Measurements from ENCODE around the gene ABCC1.
"Not testable (repeated sequence)": the region's sequence is repeated elsewhere in the genome, so short reads cannot be mapped to it uniquely, and the experiment has no call there.

Gene ABCC1

DNA sequence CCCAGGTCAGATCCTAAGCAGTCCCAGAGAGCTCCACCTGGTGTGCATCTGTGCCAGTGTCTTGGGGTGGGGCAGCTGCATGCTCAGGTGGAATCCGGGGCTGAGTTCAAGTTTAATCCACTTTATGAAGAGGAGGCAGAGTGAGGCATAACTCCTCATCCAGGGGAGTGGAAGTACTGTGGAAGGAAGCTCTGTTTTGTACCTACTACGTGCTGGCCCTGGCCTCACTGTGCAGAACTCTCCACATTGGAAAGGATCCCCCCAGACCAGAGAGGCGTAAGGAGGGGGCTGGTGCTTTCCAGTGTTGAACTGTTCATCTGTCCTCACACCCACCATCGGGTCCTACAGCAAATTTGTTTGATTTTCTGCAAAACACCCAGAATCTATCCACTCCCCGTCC lies 195.9 kb downstream of the ABCC1 start:
- TF ChIP-seq, protein P1, sequence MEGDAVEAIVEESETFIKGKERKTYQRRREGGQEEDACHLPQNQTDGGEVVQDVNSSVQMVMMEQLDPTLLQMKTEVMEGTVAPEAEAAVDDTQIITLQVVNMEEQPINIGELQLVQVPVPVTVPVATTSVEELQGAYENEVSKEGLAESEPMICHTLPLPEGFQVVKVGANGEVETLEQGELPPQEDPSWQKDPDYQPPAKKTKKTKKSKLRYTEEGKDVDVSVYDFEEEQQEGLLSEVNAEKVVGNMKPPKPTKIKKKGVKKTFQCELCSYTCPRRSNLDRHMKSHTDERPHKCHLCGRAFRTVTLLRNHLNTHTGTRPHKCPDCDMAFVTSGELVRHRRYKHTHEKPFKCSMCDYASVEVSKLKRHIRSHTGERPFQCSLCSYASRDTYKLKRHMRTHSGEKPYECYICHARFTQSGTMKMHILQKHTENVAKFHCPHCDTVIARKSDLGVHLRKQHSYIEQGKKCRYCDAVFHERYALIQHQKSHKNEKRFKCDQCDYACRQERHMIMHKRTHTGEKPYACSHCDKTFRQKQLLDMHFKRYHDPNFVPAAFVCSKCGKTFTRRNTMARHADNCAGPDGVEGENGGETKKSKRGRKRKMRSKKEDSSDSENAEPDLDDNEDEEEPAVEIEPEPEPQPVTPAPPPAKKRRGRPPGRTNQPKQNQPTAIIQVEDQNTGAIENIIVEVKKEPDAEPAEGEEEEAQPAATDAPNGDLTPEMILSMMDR (IDR thresholded peaks at IDR 0.05; ENCODE audit: control insufficient read depth, extremely low read depth, insufficient read depth), result 0 out of 2 replicates have a peak, but pooled peaks have one; percentile 12
- DNase-seq (ENCODE audit: low read depth), result no peak
- no peak overlapping the region for H3K4me3 ChIP-seq (ENCODE audit: low read depth, low read length)

DNA sequence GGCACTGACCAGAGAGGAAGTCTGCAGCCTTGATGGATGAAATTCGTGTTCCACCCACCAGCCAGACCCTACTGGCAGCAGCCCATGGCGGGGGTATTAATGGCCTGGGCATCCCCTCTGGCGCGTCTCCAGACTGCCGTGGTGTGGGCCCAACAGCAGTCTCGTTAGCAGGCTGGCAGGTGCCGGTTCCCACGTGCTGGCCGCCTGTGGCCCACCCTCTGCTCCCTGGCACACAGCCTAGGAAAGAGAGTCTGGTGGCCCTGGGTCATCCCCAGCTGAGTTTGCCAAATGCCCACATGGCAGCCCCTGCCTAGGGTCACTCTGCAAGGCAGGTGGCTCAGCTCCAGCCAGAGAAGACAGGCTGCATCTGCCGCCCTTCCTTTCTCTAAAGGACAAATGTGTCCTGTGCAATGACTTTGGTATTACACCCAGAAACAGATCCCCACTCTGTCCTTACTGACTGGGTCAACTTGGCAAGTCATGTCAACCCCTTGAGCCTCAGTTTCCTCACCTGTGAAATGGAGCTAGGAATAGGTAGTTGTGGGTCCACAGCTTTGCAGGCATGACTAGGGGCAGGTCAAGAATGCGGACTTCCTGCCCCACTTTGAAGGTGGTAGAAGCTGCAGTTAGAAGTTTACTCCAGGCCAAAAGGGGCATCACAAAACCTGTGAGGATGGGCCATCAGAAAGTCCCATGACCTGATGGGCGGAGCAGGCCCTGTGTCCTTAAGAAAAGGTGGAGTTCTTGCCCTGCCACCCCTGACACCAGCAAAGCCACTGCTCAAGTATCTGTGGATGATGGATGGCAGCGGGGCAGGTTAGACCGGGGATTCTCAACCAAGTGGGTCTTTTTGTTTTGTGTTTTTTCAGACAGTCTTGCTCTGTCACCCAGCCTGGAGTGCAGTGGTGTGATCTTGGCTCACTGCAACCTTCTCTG lies 197.2 kb downstream of the ABCC1 start:
- DNase-seq (ENCODE audit: low read depth), result no peak
- no peak overlapping the region for H3K4me3 ChIP-seq (ENCODE audit: low read depth, low read length)
- TF ChIP-seq, protein P1 (IDR thresholded peaks at IDR 0.05; ENCODE audit: control insufficient read depth, extremely low read depth, insufficient read depth), result no peak

DNA sequence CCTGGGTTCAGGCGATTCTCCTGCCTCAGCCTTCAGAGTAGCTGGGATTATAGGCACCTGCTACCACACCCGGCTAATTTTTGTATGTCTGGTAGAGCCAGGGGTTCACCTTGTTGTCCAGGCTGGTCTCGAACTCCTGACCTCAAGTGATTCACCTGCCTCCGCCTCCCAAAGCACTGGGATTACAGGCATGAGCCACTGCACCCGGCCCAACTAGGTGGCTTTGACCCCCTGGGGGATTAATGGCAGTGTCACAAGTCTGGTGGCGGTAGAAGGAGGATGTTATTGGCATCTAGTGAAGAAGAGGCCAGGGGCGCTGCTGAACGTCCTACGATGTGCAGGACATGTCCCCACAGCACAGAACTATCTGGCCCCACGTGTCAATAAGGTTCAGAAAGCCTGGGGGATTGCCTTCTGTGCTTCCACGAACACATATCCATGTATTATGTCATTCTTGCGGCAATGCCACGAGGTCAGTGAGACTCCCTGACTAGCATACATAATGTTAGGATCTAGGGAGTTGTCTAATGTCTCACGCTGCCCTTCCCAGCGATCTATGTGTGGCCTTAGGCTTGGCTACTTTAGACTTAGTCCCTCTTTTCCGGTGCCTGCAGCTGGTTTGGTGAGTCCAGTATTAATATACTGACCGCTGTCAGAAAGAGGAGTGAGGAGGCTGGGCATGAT lies 198.0 kb downstream of the ABCC1 start:
- H3K4me3 ChIP-seq (ENCODE audit: low read depth, low read length), result no peak overlapping the region
- TF ChIP-seq, protein P1 (IDR thresholded peaks at IDR 0.05; ENCODE audit: control insufficient read depth, extremely low read depth, insufficient read depth), result no peak
- no peak for DNase-seq (ENCODE audit: low read depth)

DNA sequence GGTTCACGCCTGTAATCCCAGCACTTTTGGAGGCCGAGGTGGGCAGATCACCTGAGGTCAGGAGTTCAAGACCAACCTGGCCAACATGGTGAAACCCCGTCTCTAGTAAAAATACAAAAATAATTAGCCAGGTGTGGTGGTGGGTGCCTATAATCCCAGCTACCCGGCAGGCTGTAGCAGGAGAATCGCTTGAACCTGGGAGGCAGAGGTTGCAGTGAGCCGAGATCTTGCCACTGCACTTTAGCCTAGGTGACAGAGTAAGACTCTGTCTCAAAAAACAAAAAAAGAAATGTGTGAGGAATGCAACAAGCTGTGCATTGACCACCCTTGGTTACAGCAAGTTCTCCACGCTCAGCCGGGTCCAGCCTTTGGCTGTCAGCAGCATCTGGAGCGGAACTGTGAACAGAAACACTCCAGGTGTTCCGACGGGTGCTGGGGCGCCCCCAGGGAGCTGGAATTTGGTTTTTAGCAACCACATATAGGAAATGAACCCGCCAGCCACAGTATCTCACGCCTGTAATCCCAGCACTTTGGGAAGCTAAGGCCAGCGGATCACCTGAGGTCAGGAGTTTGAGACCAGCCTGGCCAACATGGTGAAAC lies 198.7 kb downstream of the ABCC1 start:
- not testable (repeated sequence) for DNase-seq (ENCODE audit: low read depth); H3K4me3 ChIP-seq (ENCODE audit: low read depth, low read length)

DNA sequence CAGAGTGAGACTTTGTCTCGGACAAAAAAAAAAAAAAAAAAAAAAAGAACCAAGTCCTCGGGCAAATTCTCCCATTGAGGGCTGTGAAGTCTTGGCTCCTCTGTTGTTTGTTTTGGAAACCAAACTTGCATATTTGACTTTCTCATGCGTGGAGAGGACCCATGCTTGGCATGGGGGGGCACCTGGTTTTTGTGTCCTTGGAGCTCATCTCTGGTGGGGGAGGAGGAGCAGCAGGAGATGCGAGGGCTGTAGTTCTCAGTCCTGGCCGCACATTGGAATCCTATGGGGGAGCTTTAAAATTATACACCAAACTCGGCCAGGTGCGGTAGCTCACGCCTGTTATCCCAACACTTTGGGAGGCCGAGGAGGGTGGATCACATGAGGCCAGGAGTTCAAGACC lies 199.3 kb downstream of the ABCC1 start:
- TF ChIP-seq, protein P1 (IDR thresholded peaks at IDR 0.05; ENCODE audit: control insufficient read depth, extremely low read depth, insufficient read depth), result no peak
- H3K4me3 ChIP-seq (ENCODE audit: low read depth, low read length), result no peak overlapping the region
- DNase-seq (ENCODE audit: low read depth), result peak; percentile 28

DNA sequence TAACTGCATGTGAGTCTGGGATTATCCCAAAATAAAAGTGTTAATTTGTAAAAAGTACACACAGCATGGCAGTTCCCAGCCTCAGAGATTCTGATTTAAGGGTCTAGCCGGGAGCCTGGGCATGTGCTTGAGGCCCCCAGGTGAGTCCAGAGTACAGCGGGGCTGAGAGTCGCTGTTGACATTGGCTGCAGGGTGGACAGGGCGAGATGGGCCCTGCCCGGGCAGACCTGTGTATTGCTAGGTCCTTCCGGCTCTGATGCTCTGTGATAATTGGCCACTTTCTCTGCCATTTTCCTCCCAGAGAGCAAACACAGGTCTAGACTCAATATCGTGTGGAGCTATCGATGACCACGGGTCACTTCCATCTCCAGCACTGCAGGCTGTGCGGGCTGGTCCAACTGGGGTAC lies 200.3 kb downstream of the ABCC1 start:
- DNase-seq (ENCODE audit: low read depth), result no peak
- TF ChIP-seq, protein P1 (IDR thresholded peaks at IDR 0.05; ENCODE audit: control insufficient read depth, extremely low read depth, insufficient read depth), result no peak

More for the DNA sequence above, 200.3 kb downstream of the ABCC1 start:
- no peak overlapping the region for H3K4me3 ChIP-seq (ENCODE audit: low read depth, low read length)
